Hepatocyte (in vitro differentiated cells): ENCODE results near the gene RDH13. TPM values are rescaled to one million over a fixed set of nuclear protein-coding genes. Genes with fewer than 3 reads are reported as not detected.
A peak's percentile ranks its signal among the peaks of the same experiment; 100 is the strongest.
"Not testable (repeated sequence)": the region's sequence is repeated elsewhere in the genome, so short reads cannot be mapped to it uniquely, and the experiment has no call there.

Experiments used
- DNase-seq: peaks from one replicate; pipeline ENCODE4 v3.0.0-alpha.2; 2016; ENCODE audit warnings: low spot score
- H2AFZ ChIP-seq: fragments of 200-600 bp; sonication (generic); 2 replicates; pipeline ENCODE4 v1.6.0; 2016; ENCODE audit warnings: antibody characterized with exemption, mild to moderate bottlenecking
- H3K27ac ChIP-seq: fragments of 200-600 bp; sonication (generic); 2 replicates; pipeline ENCODE4 v1.5.1; 2016; ENCODE audit warnings: mild to moderate bottlenecking
- H3K27me3 ChIP-seq: fragments of 200-600 bp; sonication (generic); 2 replicates; pipeline ENCODE4 v1.6.1; 2016
- H3K36me3 ChIP-seq: fragments of 200-600 bp; sonication (generic); replicated peaks from 2 replicates; pipeline ENCODE4 v1.5.1; 2016; ENCODE audit warnings: low read depth; ENCODE audit not compliant: insufficient read depth
- H3K4me1 ChIP-seq: fragments of 200-600 bp; sonication (generic); 2 replicates; pipeline ENCODE4 v1.5.1; 2016; ENCODE audit warnings: mild to moderate bottlenecking, moderate library complexity; ENCODE audit not compliant: insufficient read depth
- H3K4me2 ChIP-seq: fragments of 200-600 bp; sonication (generic); 2 replicates; pipeline ENCODE4 v1.6.0; 2016
- H3K4me3 ChIP-seq: fragments of 200-600 bp; sonication (generic); 2 replicates; pipeline ENCODE4 v1.5.1; 2016; ENCODE audit warnings: mild to moderate bottlenecking
- H3K79me2 ChIP-seq: fragments of 200-600 bp; sonication (generic); 2 replicates; pipeline ENCODE4 v1.6.0; 2017; ENCODE audit warnings: mild to moderate bottlenecking
- H3K9me2 ChIP-seq: fragments of 200-600 bp; sonication (generic); replicated peaks from 2 replicates; pipeline ENCODE4 v1.6.0; 2017; ENCODE audit warnings: mild to moderate bottlenecking; ENCODE audit not compliant: insufficient read depth
- H3K9me3 ChIP-seq: fragments of 200-600 bp; sonication (generic); 2 replicates; pipeline ENCODE4 v1.5.1; 2016; ENCODE audit warnings: low read depth, mild to moderate bottlenecking
- H4K20me1 ChIP-seq: fragments of 200-600 bp; sonication (generic); 2 replicates; pipeline ENCODE4 v1.6.0; 2016; ENCODE audit warnings: mild to moderate bottlenecking; ENCODE audit not compliant: insufficient read depth, poor library complexity, severe bottlenecking
- CTCF ChIP-seq: fragments of 200-600 bp; sonication (generic); IDR thresholded peaks from 2 replicates; pipeline ENCODE4 v1.5.1; 2016; ENCODE audit warnings: antibody characterized with exemption, mild to moderate bottlenecking; ENCODE audit not compliant: poor library complexity
- EZH2 ChIP-seq: fragments of 200-600 bp; sonication (generic); IDR thresholded peaks from 2 replicates; pipeline ENCODE4 v1.6.1; 2016; ENCODE audit warnings: antibody characterized with exemption, mild to moderate bottlenecking, borderline replicate concordance
- EZH2phosphoT487 ChIP-seq: fragments of 200-600 bp; sonication (generic); IDR thresholded peaks from one replicate; pipeline ENCODE4 v1.6.1; 2018; ENCODE audit warnings: antibody characterized with exemption, mild to moderate bottlenecking, low read depth, moderate library complexity; ENCODE audit not compliant: unreplicated experiment, severe bottlenecking
- WGBS: methylation state at CpG from one replicate; pipeline ENCODE4 v1.1.6; 2016; ENCODE audit warnings: low lambda C conversion rate; ENCODE audit errors: missing lambda C conversion rate; 5-methylcytosine and 5-hydroxymethylcytosine counted together
- polyA plus RNA-seq: library from polyadenylated mRNA; unstranded; fragments of >200 nt; fragmentation: Nextera tagmentation; extraction: Ambion mirVana; gene quantifications from 2 replicates; pipeline ENCODE4 v1.2.1, GENCODE V29; 2016
- total RNA-seq: library from RNA; depleted of rRNA; stranded (reverse); fragments of >200 nt; gene quantifications from 2 replicates; pipeline ENCODE4 v1.2.3, GENCODE V29; 2014

RDH13 gene
- total and polyA plus RNA-seq, 2 experiments from 2014 or later: 17.3 to 17.7 TPM

- 77% methylated on average over 5 of the region's 5 CpGs for WGBS
- H3K4me3 ChIP-seq, H3K9me3 ChIP-seq, H3K27me3 ChIP-seq, H4K20me1 ChIP-seq, H3K9me2 ChIP-seq, H3K27ac ChIP-seq, H2AFZ ChIP-seq, H3K4me1 ChIP-seq, H3K36me3 ChIP-seq, DNase-seq: not testable (repeated sequence)
- Histone ChIP-seq H3K79me2 (peaks cover 16% of the 10 kb centered on the region), H3K4me2 (peak overlapping the region; percentile 78)
Measured at GRCh38 chr19:55008189-55008588, 54.8 kb downstream of the RDH13 start.

GRCh38 chr19:55007537-55007936 lies 55.4 kb downstream of the RDH13 start:
- not testable (repeated sequence) for H3K9me2 ChIP-seq, H3K27me3 ChIP-seq, H3K4me3 ChIP-seq, H2AFZ ChIP-seq, H4K20me1 ChIP-seq, H3K27ac ChIP-seq, H3K4me1 ChIP-seq, DNase-seq, H3K9me3 ChIP-seq, H3K36me3 ChIP-seq
- H3K79me2 ChIP-seq: peaks cover 16% of the 10 kb centered on the region
- H3K4me2 ChIP-seq: peak overlapping the region; percentile 78
- WGBS: 36% methylated on average over 3 of the region's 3 CpGs

GRCh38 chr19:55006795-55007194 lies 56.2 kb downstream of the RDH13 start:
- 34% methylated on average over 10 of the region's 11 CpGs for WGBS
- DNase-seq, H3K9me2 ChIP-seq, H3K4me1 ChIP-seq, H3K36me3 ChIP-seq, H4K20me1 ChIP-seq, H3K9me3 ChIP-seq, H3K27me3 ChIP-seq, H2AFZ ChIP-seq: not testable (repeated sequence)
- Histone ChIP-seq H3K79me2 (peaks cover 16% of the 10 kb centered on the region), H3K4me2 (peak overlapping the region; percentile 78), H3K4me3 (peak overlapping the region; percentile 74), H3K27ac (peak overlapping the region; percentile 88)

- no peak for TF ChIP-seq EZH2phosphoT487
- TF ChIP-seq EZH2: no peak
- no peak for TF ChIP-seq CTCF
- Histone ChIP-seq H3K79me2 (peaks cover 16% of the 10 kb centered on the region), H2AFZ (peak overlapping the region; percentile 73), H3K27me3 (no peaks in the 10 kb centered on the region), H3K36me3 (no peaks in the 10 kb centered on the region), H3K4me1 (no peaks in the 10 kb centered on the region), H3K9me3 (no peaks in the 10 kb centered on the region), H3K4me3 (peak overlapping the region; percentile 74), H3K27ac (peak overlapping the region; percentile 88), H4K20me1 (no peaks in the 10 kb centered on the region), H3K9me2 (no peaks in the 10 kb centered on the region), H3K4me2 (peak overlapping the region; percentile 78)
- DNase-seq: peak; percentile 85
- WGBS: 56% methylated on average over 10 of the region's 10 CpGs
Measured at GRCh38 chr19:55005684-55006488, 57.1 kb downstream of the RDH13 start.

- H3K4me2 ChIP-seq: no peak overlapping the region
- no peak overlapping the region for H3K4me3 ChIP-seq
- H3K79me2 ChIP-seq: no peaks in the 10 kb centered on the region
- no peaks in the 10 kb centered on the region for H3K36me3 ChIP-seq
- WGBS: 83% methylated on average over 5 of the region's 5 CpGs
- no peaks in the 10 kb centered on the region for H3K27me3 ChIP-seq
- H3K27ac ChIP-seq: no peak overlapping the region
- no peak for DNase-seq
- no peaks in the 10 kb centered on the region for H3K9me3 ChIP-seq
- no peaks in the 10 kb centered on the region for H3K4me1 ChIP-seq
- TF ChIP-seq CTCF (no peak), EZH2 (no peak), EZH2phosphoT487 (no peak)
- H2AFZ ChIP-seq: no peak overlapping the region
- no peaks in the 10 kb centered on the region for H3K9me2 ChIP-seq
- H4K20me1 ChIP-seq: no peaks in the 10 kb centered on the region
Measured at GRCh38 chr19:55000761-55001160, 62.2 kb downstream of the RDH13 start.

GRCh38 chr19:54998751-54999239 lies 64.2 kb downstream of the RDH13 start:
- 74% methylated on average over 19 of the region's 23 CpGs for WGBS
- H3K4me3 ChIP-seq, H3K36me3 ChIP-seq, H3K9me3 ChIP-seq, DNase-seq, H4K20me1 ChIP-seq, H3K9me2 ChIP-seq, H3K27ac ChIP-seq, H3K4me2 ChIP-seq, H3K79me2 ChIP-seq, H3K27me3 ChIP-seq, H3K4me1 ChIP-seq, H2AFZ ChIP-seq: not testable (repeated sequence)
